Measurements from ENCODE around the gene CATSPERD.

The CATSPERD gene

DNA sequence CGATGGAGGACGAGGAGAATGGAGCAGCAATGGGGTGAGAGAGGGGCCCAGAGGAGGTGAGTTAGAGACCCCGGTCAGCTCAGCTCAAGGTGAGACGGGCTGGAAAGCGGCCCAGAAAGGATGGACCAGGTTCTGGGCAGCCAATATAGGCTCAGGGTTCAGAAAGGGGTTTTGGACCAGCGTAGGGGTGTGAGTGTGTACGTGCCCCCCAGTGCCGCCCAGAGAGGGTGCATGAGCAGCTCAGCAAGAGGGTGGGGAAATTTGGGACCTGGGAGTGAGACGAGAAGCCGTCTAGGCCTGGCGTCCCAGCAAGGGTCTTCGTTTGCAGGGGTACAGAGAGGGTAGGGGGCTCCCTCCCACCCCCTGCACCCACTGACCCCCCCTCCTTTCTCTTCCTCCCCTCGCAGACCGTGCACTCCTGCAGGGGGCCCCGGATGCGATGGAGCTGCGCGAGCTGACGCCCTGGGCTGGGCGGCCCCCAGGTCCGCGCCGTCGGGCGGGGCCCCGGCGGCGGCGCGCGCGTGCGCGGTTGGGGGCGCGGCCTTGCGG, 107.0 kb downstream of the CATSPERD start:
- DNase-seq (ENCODE audit: low read depth): no peak

GRCh38 chr19:5827891-5828660, 107.6 kb downstream of the CATSPERD start:
- DNase-seq (ENCODE audit: low read depth): peak; percentile 90

All from EH (cell line).